Measurements from ENCODE around the gene NCOA4.
A peak's percentile ranks its signal among the peaks of the same experiment; 100 is the strongest.

The NCOA4 gene

DNA sequence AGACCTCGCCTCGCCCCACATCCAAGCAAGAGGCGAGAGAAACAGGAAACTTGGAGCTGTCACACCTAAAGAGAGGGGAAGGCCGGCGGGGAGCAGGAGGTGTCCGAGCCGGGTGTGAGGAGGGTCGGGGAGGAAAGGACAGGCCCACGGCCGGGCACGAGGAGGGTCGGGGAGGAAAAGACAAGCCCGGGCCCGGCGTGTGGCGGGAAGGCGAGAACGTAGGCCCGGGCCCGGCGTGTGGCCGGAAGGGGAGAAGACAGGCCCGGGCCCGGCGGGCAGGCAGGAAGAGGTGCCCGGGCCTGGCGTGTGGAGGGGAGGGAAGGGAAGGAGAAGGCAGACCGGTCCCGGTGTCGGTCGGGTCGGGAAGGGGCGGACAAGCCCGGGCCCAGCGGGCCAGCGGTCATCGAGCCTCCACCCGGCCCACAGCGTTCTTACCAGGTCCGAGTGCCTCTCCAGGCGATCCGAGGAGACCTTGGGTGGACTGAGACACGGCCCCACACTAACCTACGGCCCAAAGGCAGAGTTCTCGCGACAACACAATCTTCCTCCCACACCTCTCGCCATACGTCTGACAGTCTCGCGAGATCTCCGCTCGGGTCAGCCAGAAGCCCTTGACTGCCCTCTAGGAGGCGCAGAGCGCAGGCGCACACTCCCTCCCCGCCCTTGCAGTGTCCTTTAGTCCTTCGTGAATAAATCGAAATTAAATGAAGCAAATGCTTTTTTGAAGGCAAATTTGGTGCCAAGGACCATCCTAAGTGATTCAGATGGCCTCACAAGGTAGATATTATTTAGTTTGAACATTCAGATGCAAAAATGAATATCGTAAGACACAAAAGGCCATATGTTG, at the start of gene NCOA4:
Gene NCOA4, minus strand, starts transcription at position 533 of the 847 bp plus-strand sequence. CDS start 13,943 bp downstream, outside the sequence.
- no peak for TF ChIP-seq JUND (IDR thresholded peaks at IDR 0.05; ENCODE audit: low read depth)
- in situ Hi-C loops (cut with HindIII; ENCODE audit: low pct_unique_long_range_greater_than_20kb, low sequenced_read_pairs): no loop called here

DNA sequence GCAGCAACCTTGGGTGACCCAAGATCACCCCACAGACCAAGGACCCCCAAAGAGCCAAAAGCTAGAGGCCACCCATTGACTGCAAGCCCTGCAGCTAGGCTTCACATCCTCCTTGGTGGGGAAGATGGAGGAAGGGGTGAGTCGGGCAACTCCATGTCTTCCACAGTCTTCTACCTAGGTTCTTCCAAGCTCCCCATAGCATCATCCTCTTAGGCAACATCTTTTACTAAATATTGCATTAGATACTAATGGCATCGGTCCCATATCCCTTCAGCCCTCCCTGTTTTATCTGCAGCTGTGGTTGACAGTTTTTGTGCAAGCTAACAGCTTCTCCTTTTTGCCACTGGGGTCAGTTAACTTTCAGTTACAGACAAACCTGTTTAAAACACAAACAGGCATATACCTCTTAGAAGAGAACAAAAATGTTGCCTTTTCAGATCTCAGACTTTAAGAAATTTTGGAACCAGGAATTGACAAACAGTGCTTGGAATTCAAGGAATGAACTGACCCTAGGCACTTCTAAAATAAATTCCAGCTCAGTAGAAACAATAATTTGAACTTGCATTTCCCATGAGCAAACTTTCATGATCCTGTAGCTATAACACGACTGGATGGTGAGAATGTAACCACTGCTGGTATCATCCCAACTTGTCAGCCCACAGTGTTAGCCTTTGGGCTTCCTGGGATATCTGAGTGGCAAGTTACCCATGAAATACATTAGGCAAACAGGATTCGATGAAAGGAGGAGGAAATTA, 49.6 kb upstream of the NCOA4 start:
- peak in 1 of 2 experiments; percentile 64 for DNase-seq (ENCODE audit: low read depth in 1 of 2, low spot score in 1 of 2)
- in situ Hi-C loops (cut with HindIII; ENCODE audit: low pct_unique_long_range_greater_than_20kb, low sequenced_read_pairs): no loop called here
- TF ChIP-seq JUND (IDR thresholded peaks at IDR 0.05; ENCODE audit: low read depth): no peak

More for the DNA sequence above, at the start of gene NCOA4:
- peak; percentile 96 to 99 for DNase-seq (ENCODE audit: low read depth in 1 of 2, low spot score in 1 of 2)

GRCh38 chr10:46077731-46078413, 47.4 kb upstream of the NCOA4 start:
- no peak for TF ChIP-seq JUND (IDR thresholded peaks at IDR 0.05; ENCODE audit: low read depth)
- in situ Hi-C loops (cut with HindIII; ENCODE audit: low pct_unique_long_range_greater_than_20kb, low sequenced_read_pairs): no loop called here
- DNase-seq (ENCODE audit: low read depth in 1 of 2, low spot score in 1 of 2): no peak

DNA sequence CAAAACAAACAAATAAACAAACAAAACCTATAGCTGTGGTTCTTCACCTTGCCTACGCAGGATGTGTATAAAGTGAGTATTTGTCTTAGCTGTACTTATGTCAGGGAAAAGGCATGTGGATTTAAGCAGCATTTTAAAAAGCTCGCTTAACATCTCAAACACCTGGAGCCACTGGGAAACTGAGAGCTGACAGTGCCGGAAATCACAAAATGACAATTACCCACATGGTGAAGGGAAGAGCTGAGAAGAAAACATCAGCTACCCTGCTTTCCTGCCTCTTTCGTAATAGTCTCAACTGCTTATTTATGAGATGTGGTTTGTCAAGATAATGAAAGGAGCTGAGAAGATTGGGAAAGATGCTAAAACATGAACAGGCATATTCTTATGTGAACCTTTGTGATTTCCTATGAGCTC, 46.7 kb upstream of the NCOA4 start:
- no peak for TF ChIP-seq JUND (IDR thresholded peaks at IDR 0.05; ENCODE audit: low read depth)
- peak; percentile 48 to 66 for DNase-seq (ENCODE audit: low read depth in 1 of 2, low spot score in 1 of 2)
- in situ Hi-C loops (cut with HindIII; ENCODE audit: low pct_unique_long_range_greater_than_20kb, low sequenced_read_pairs): no loop called here

GRCh38 chr10:46075869-46076268, 45.4 kb upstream of the NCOA4 start:
- in situ Hi-C loops (cut with HindIII; ENCODE audit: low pct_unique_long_range_greater_than_20kb, low sequenced_read_pairs): no loop called here
- peak in 1 of 2 experiments; percentile 51 for DNase-seq (ENCODE audit: low read depth in 1 of 2, low spot score in 1 of 2)
- TF ChIP-seq JUND (IDR thresholded peaks at IDR 0.05; ENCODE audit: low read depth): no peak

DNA sequence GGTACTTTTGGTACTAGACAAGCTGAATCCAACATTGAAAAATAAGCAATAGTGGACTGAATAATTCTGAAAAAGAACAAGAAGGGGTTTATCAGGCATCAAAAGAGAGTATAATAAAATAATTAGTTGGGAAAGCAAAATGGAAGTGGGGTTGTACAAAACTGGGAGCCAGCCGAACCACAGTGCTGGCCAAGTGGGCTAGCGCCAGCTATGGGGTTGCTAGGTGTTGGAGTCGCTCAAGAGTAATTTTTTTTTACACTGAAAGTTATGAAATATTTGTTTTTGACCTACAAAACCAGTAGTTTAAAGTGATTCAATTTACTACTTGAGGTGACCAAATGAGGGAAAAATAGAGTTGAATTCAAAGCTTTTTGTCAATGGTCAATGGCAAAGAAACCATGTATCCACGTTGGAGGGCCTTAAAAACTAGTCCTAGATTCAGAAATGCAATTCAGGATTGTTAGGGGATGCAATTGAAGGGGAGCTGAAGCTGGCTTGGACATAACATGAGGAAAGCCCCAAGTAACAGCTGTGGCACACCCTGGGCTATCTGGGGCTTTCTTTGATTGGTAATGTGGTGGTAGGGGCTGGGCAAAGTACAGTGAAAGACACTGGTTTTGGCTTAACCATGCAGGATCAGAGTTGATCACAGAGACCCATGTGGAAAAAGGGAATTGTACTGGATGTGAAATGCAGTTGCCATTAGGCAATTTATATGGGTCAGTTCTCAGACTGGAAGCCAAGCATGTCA, 43.9 kb upstream of the NCOA4 start:
- no peak for DNase-seq (ENCODE audit: low read depth in 1 of 2, low spot score in 1 of 2)
- TF ChIP-seq JUND (IDR thresholded peaks at IDR 0.05; ENCODE audit: low read depth): no peak
- in situ Hi-C loops (cut with HindIII; ENCODE audit: low pct_unique_long_range_greater_than_20kb, low sequenced_read_pairs): no loop called here

- in situ Hi-C loops (cut with HindIII; ENCODE audit: low pct_unique_long_range_greater_than_20kb, low sequenced_read_pairs): no loop called here
- no peak for DNase-seq (ENCODE audit: low read depth in 1 of 2, low spot score in 1 of 2)
- no peak for TF ChIP-seq JUND (IDR thresholded peaks at IDR 0.05; ENCODE audit: low read depth)
These were observed 43.1 kb upstream of the NCOA4 start for GRCh38 chr10:46073564-46073963.

DNA sequence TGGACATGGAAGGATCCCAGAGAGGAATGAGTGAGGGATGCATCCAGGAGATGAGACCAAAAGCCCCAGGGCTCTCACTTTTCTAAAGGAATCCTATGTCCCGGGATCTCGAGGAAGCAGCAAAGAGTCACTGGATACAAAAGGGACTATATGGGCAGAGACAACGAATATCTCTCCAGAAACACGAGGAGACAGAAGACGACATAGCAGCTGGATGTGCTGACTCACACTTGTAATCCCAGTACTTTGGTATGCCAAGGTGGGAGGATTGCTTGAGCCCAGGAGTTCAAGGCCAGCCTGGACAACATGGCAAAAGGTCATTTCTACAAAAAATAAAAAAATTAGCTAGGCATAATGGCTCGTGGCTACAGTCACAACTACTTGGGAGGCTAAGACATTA, 40.3 kb upstream of the NCOA4 start:
- TF ChIP-seq JUND (IDR thresholded peaks at IDR 0.05; ENCODE audit: low read depth): no peak
- DNase-seq (ENCODE audit: low read depth in 1 of 2, low spot score in 1 of 2): no peak
- in situ Hi-C loops (cut with HindIII; ENCODE audit: low pct_unique_long_range_greater_than_20kb, low sequenced_read_pairs): no loop called here

- no peak for TF ChIP-seq JUND (IDR thresholded peaks at IDR 0.05; ENCODE audit: low read depth)
- DNase-seq (ENCODE audit: low read depth in 1 of 2, low spot score in 1 of 2): no peak
- in situ Hi-C loops (cut with HindIII; ENCODE audit: low pct_unique_long_range_greater_than_20kb, low sequenced_read_pairs): no loop called here
These were observed 39.5 kb upstream of the NCOA4 start for GRCh38 chr10:46069771-46070463.

DNA sequence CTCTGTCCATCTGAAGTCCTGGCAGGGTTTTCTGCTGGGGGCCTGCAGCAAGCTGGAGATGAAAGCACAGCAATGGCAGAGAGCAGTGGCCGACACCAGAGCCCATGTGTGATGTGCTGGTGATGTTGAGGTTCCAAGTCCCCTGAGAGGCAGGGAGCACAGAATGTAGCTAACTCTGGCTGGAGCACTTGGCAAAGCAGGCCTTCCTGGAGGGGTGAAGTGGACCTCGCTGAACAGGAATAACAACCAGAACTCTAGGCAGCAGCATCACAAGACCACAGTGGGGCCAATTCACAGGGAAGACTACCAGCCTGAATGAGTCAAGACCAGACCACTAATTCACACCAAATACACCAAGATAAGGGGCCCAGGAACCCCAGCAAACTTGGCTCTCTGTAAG, 38.5 kb upstream of the NCOA4 start:
- no peak for TF ChIP-seq JUND (IDR thresholded peaks at IDR 0.05; ENCODE audit: low read depth)
- peak in 1 of 2 experiments; percentile 70 for DNase-seq (ENCODE audit: low read depth in 1 of 2, low spot score in 1 of 2)
- in situ Hi-C loops (cut with HindIII; ENCODE audit: low pct_unique_long_range_greater_than_20kb, low sequenced_read_pairs): no loop called here

- in situ Hi-C loops (cut with HindIII; ENCODE audit: low pct_unique_long_range_greater_than_20kb, low sequenced_read_pairs): no loop called here
- DNase-seq (ENCODE audit: low read depth in 1 of 2, low spot score in 1 of 2): no peak
- no peak for TF ChIP-seq JUND (IDR thresholded peaks at IDR 0.05; ENCODE audit: low read depth)
These were observed 37.7 kb upstream of the NCOA4 start for GRCh38 chr10:46068117-46068516.

Data from T47D (cell line).